ENCODE results near the gene LRRC25.
A peak's percentile ranks its signal among the peaks of the same experiment; 100 is the strongest.
"Not testable (repeated sequence)": the region's sequence is repeated elsewhere in the genome, so short reads cannot be mapped to it uniquely, and the experiment has no call there.

The LRRC25 gene

GRCh38 chr19:18368504-18369222 is 28.8 kb downstream of the LRRC25 start:
- H3K27me3 Mint-ChIP-seq: no peaks in the 10 kb centered on the region
- H3K4me3 Mint-ChIP-seq: no peak overlapping the region
- DNase-seq: no peak
- no peaks in the 10 kb centered on the region for H3K9me3 Mint-ChIP-seq
- H3K4me1 Mint-ChIP-seq (ENCODE audit: low read depth): peaks cover 5% of the 10 kb centered on the region
- H3K27ac Mint-ChIP-seq: no peak overlapping the region
- peaks cover 24% of the 10 kb centered on the region for H3K36me3 Mint-ChIP-seq (ENCODE audit: low read depth)

- H3K36me3 Mint-ChIP-seq (ENCODE audit: low read depth): peaks cover 41% of the 10 kb centered on the region
- H3K4me1 Mint-ChIP-seq (ENCODE audit: low read depth): peaks cover 2% of the 10 kb centered on the region
- no peak overlapping the region for H3K27ac Mint-ChIP-seq
- H3K4me3 Mint-ChIP-seq: no peak overlapping the region
- no peak for DNase-seq
- H3K9me3 Mint-ChIP-seq: no peaks in the 10 kb centered on the region
- H3K27me3 Mint-ChIP-seq: no peaks in the 10 kb centered on the region
Measured at GRCh38 chr19:18366021-18366435, 31.4 kb downstream of the LRRC25 start.

GRCh38 chr19:18364826-18365528 is 32.4 kb downstream of the LRRC25 start:
- no peak for DNase-seq
- H3K4me1 Mint-ChIP-seq (ENCODE audit: low read depth): peaks cover 2% of the 10 kb centered on the region
- H3K4me3 Mint-ChIP-seq: no peak overlapping the region
- H3K27me3 Mint-ChIP-seq: no peaks in the 10 kb centered on the region
- peaks cover 41% of the 10 kb centered on the region for H3K36me3 Mint-ChIP-seq (ENCODE audit: low read depth)
- no peaks in the 10 kb centered on the region for H3K9me3 Mint-ChIP-seq
- peak overlapping the region; percentile 40 for H3K27ac Mint-ChIP-seq

GRCh38 chr19:18364277-18364825 is 33.1 kb downstream of the LRRC25 start:
- not testable (repeated sequence) for DNase-seq; H3K27ac Mint-ChIP-seq; H3K27me3 Mint-ChIP-seq; H3K4me3 Mint-ChIP-seq; H3K4me1 Mint-ChIP-seq (ENCODE audit: low read depth); H3K9me3 Mint-ChIP-seq
- H3K36me3 Mint-ChIP-seq (ENCODE audit: low read depth): peaks cover 47% of the 10 kb centered on the region

- no peak overlapping the region for H3K27ac Mint-ChIP-seq
- DNase-seq: no peak
- H3K36me3 Mint-ChIP-seq (ENCODE audit: low read depth): peaks cover 53% of the 10 kb centered on the region
- H3K4me3 Mint-ChIP-seq: no peak overlapping the region
- H3K9me3 Mint-ChIP-seq: no peaks in the 10 kb centered on the region
- H3K4me1 Mint-ChIP-seq (ENCODE audit: low read depth): peaks cover 2% of the 10 kb centered on the region
- no peaks in the 10 kb centered on the region for H3K27me3 Mint-ChIP-seq
Measured at GRCh38 chr19:18363787-18364186, 33.6 kb downstream of the LRRC25 start.

GRCh38 chr19:18362934-18363542 is 34.4 kb downstream of the LRRC25 start:
- DNase-seq: no peak
- no peak overlapping the region for H3K27ac Mint-ChIP-seq

GRCh38 chr19:18361646-18362045 is 35.8 kb downstream of the LRRC25 start:
- H3K4me1 Mint-ChIP-seq (ENCODE audit: low read depth): peaks cover 2% of the 10 kb centered on the region
- no peak overlapping the region for H3K27ac Mint-ChIP-seq
- peaks cover 73% of the 10 kb centered on the region for H3K36me3 Mint-ChIP-seq (ENCODE audit: low read depth)
- no peak for DNase-seq
- no peaks in the 10 kb centered on the region for H3K27me3 Mint-ChIP-seq
- no peaks in the 10 kb centered on the region for H3K9me3 Mint-ChIP-seq
- H3K4me3 Mint-ChIP-seq: no peak overlapping the region

More at GRCh38 chr19:18362934-18363542, 34.4 kb downstream of the LRRC25 start:
- H3K9me3 Mint-ChIP-seq: no peaks in the 10 kb centered on the region
- no peaks in the 10 kb centered on the region for H3K27me3 Mint-ChIP-seq
- H3K4me1 Mint-ChIP-seq (ENCODE audit: low read depth): peaks cover 2% of the 10 kb centered on the region
- H3K36me3 Mint-ChIP-seq (ENCODE audit: low read depth): peaks cover 61% of the 10 kb centered on the region
- H3K4me3 Mint-ChIP-seq: no peak overlapping the region

- H3K36me3 Mint-ChIP-seq (ENCODE audit: low read depth): peaks cover 61% of the 10 kb centered on the region
- no peaks in the 10 kb centered on the region for H3K4me1 Mint-ChIP-seq (ENCODE audit: low read depth)
- H3K27me3 Mint-ChIP-seq: no peaks in the 10 kb centered on the region
- H3K4me3 Mint-ChIP-seq: no peak overlapping the region
- H3K9me3 Mint-ChIP-seq: no peaks in the 10 kb centered on the region
- no peak overlapping the region for H3K27ac Mint-ChIP-seq
- DNase-seq: no peak
Measured at GRCh38 chr19:18357041-18357440, 40.4 kb downstream of the LRRC25 start.

GRCh38 chr19:18354743-18355142 is 42.7 kb downstream of the LRRC25 start:
- peaks cover 60% of the 10 kb centered on the region for H3K36me3 Mint-ChIP-seq (ENCODE audit: low read depth)
- not testable (repeated sequence) for DNase-seq; H3K27ac Mint-ChIP-seq; H3K4me3 Mint-ChIP-seq; H3K4me1 Mint-ChIP-seq (ENCODE audit: low read depth); H3K9me3 Mint-ChIP-seq; H3K27me3 Mint-ChIP-seq

- H3K4me1 Mint-ChIP-seq (ENCODE audit: low read depth): peaks cover 5% of the 10 kb centered on the region
- peaks cover 50% of the 10 kb centered on the region for H3K36me3 Mint-ChIP-seq (ENCODE audit: low read depth)
- no peak overlapping the region for H3K4me3 Mint-ChIP-seq
- no peak overlapping the region for H3K27ac Mint-ChIP-seq
- no peaks in the 10 kb centered on the region for H3K9me3 Mint-ChIP-seq
- no peak for DNase-seq
- no peaks in the 10 kb centered on the region for H3K27me3 Mint-ChIP-seq
Measured at GRCh38 chr19:18353378-18354005, 43.9 kb downstream of the LRRC25 start.

GRCh38 chr19:18351544-18351943 is 45.9 kb downstream of the LRRC25 start:
- Mint-ChIP-seq H3K27me3 (no peaks in the 10 kb centered on the region), H3K36me3 (ENCODE audit: low read depth) (peaks cover 41% of the 10 kb centered on the region)

GRCh38 chr19:18350490-18350889 is 46.9 kb downstream of the LRRC25 start:
- H3K4me3 Mint-ChIP-seq: no peak overlapping the region
- DNase-seq: no peak
- no peaks in the 10 kb centered on the region for H3K9me3 Mint-ChIP-seq
- no peak overlapping the region for H3K27ac Mint-ChIP-seq
- H3K27me3 Mint-ChIP-seq: no peaks in the 10 kb centered on the region
- peaks cover 5% of the 10 kb centered on the region for H3K4me1 Mint-ChIP-seq (ENCODE audit: low read depth)
- peaks cover 36% of the 10 kb centered on the region for H3K36me3 Mint-ChIP-seq (ENCODE audit: low read depth)

More at GRCh38 chr19:18351544-18351943, 45.9 kb downstream of the LRRC25 start:
- Mint-ChIP-seq H3K9me3 (no peaks in the 10 kb centered on the region), H3K27ac (no peak overlapping the region), H3K4me1 (ENCODE audit: low read depth) (peaks cover 5% of the 10 kb centered on the region), H3K4me3 (no peak overlapping the region)
- DNase-seq: no peak

GRCh38 chr19:18349524-18350128 is 47.8 kb downstream of the LRRC25 start:
- no peak overlapping the region for H3K27ac Mint-ChIP-seq
- no peak overlapping the region for H3K4me3 Mint-ChIP-seq
- H3K36me3 Mint-ChIP-seq (ENCODE audit: low read depth): peaks cover 38% of the 10 kb centered on the region
- DNase-seq: peak; percentile 46
- peaks cover 5% of the 10 kb centered on the region for H3K4me1 Mint-ChIP-seq (ENCODE audit: low read depth)
- no peaks in the 10 kb centered on the region for H3K27me3 Mint-ChIP-seq
- H3K9me3 Mint-ChIP-seq: no peaks in the 10 kb centered on the region

- H3K9me3 Mint-ChIP-seq; DNase-seq; H3K4me3 Mint-ChIP-seq; H3K27ac Mint-ChIP-seq; H3K4me1 Mint-ChIP-seq (ENCODE audit: low read depth); H3K27me3 Mint-ChIP-seq: not testable (repeated sequence)
- H3K36me3 Mint-ChIP-seq (ENCODE audit: low read depth): peaks cover 43% of the 10 kb centered on the region
Measured at GRCh38 chr19:18348818-18349339, 48.5 kb downstream of the LRRC25 start.

Measured in activated T-cell treated with anti-CD3 and anti-CD28 coated beads, Interleukin-2, amount 50 U/mL, for 24 hours (primary cell).